MM.1S (cell line): Measurements from ENCODE around the gene SULT1A1.

Source experiments
- CTCF ChIP-seq: fragments of 300-600 bp; sonication (generic); IDR thresholded peaks from 2 replicates; pipeline ENCODE4 v1.5.1; 2016; ENCODE audit warnings: antibody characterized with exemption, low read length, mixed read lengths
- EZH2 ChIP-seq: fragments of 300-600 bp; sonication (generic); optimal IDR thresholded peaks from 2 replicates; pipeline ENCODE3; 2017; ENCODE audit warnings: low read depth, mild to moderate bottlenecking, antibody characterized with exemption, low read length, mixed read lengths
- EZH2phosphoT487 ChIP-seq: fragments of 300-600 bp; sonication (generic); IDR thresholded peaks from 2 replicates; pipeline ENCODE4 v1.6.1; 2018; ENCODE audit warnings: antibody characterized with exemption, low read length

GRCh38 chr16:28591355-28591754 lies 18.5 kb downstream of the SULT1A1 start:
- TF ChIP-seq CTCF (no peak), EZH2 (no peak), EZH2phosphoT487 (no peak)
